KOPT-K1 (cell line): ENCODE results near the gene SPATA2.
"Not testable (repeated sequence)": the region's sequence is repeated elsewhere in the genome, so short reads cannot be mapped to it uniquely, and the experiment has no call there.

Source experiments
- H3K27ac ChIP-seq: fragments of 200-600 bp; sonication (generic); 2 replicates; pipeline ENCODE4 v1.5.1; 2016; ENCODE audit warnings: antibody characterized with exemption, mild to moderate bottlenecking, low read depth, low read length; ENCODE audit not compliant: poor library complexity, severe bottlenecking
- H3K36me3 ChIP-seq: fragments of 200-600 bp; sonication (generic); 2 replicates; pipeline ENCODE4 v1.5.1; 2017; ENCODE audit warnings: antibody characterized with exemption, mild to moderate bottlenecking, low read length, moderate library complexity; ENCODE audit not compliant: insufficient read depth
- H3K9me3 ChIP-seq: fragments of 200-600 bp; sonication (generic); 2 replicates; pipeline ENCODE4 v1.5.1; 2017; ENCODE audit warnings: antibody characterized with exemption, low read length, mild to moderate bottlenecking; ENCODE audit not compliant: insufficient read depth, poor library complexity, severe bottlenecking

SPATA2 gene

DNA sequence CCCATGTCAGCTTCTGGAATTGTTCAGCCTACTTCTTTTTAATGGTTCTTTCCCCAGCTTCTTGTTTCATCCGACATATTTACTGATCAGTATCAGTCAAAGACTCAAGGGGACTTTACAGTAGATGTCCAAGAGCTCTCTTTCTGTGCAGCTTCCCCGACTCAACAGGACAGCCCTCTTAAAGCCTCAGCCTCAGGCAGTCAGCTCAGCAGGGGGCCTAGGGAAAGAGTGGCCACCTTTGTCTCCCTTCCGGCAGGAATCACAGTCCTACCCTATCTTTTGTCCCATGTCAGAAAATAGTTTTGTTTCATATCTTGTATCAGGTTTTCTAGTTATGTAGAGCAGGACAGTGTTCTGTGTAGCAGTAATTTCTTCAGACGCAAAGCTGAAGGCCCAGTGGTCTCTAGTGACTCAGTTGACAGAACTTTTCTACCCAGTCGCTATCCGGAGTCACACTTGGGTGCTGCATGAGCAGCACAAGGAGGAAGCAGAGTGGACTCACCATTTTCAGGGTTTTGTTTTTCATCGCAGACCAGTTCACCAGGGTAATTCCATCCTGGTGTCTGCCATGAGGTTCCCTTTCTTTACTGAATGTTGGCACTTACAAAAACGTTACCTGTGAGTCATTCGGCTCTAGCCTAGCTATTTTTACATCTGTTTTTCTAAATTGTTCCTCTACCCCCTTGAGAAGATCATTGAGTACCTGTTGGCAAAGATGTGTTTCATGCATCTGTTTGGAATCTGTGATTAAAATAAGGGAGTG lies 47.7 kb downstream of the SPATA2 start:
- peaks cover 44% of the 10 kb centered on the region for H3K36me3 ChIP-seq
- no peak overlapping the region for H3K27ac ChIP-seq
- no peaks in the 10 kb centered on the region for H3K9me3 ChIP-seq

DNA sequence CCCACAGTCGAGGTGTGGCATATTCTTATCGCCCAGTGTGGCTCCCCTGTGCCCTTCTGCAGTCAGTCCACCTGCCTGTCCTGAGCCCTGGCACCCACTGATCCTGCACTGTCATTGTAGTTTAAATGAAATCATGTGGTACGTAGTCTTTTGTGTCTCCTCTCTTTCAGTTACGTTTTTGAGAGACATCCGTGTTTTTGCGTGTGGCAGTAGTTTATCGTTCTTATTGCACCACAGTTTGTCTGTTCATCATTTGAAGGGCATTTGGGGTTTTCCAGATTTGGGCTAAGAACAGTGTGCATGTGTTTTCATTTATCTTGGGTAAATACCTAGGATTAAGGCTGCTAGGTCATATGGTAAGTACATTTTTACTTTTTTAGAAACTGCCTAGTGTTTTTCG lies 49.3 kb downstream of the SPATA2 start:
- H3K9me3 ChIP-seq = no peaks in the 10 kb centered on the region
- H3K36me3 ChIP-seq = peaks cover 44% of the 10 kb centered on the region
- H3K27ac ChIP-seq = no peak overlapping the region

DNA sequence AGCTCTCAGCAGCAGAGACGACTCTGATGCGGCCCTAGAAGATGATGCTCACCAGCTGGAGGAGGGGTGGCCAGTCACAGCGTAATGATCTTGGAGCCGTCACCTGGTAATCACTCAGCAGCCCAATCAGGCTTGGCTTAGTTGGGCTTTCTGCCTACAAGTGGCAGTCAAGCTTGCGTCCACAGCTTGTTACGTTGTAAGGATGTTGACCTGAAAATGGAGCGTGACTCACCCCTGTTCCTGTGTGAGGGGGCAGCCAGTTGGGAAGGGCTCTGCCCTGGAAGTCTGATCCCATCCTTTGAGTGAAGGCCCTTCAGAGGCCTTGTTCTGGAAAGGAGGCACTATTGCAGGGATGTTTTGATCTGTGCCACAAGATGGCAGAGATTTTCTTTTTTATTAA lies 49.8 kb downstream of the SPATA2 start:
- H3K36me3 ChIP-seq = peaks cover 44% of the 10 kb centered on the region
- H3K9me3 ChIP-seq = no peaks in the 10 kb centered on the region
- H3K27ac ChIP-seq = no peak overlapping the region

DNA sequence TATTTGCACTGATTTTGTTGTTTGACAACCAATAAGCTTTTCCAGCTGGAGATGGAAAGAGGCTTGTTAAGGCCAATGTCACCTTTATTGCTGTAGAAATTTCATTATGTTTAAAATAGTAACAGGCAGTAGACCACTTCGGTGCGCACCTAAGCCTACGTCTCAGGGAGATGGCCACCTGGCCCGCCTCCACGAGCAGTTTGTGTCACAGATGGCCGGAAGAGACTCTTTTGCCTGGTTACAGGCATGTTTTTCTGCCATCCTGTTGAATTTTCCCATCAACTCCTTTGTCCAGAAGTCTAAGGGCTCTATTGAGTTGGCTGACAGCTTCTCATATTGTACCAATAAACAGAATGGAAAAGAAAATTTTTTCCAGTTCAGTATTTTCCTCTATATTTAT lies 51.7 kb downstream of the SPATA2 start:
- Histone ChIP-seq H3K27ac (no peak overlapping the region), H3K36me3 (peaks cover 57% of the 10 kb centered on the region), H3K9me3 (no peaks in the 10 kb centered on the region)

DNA sequence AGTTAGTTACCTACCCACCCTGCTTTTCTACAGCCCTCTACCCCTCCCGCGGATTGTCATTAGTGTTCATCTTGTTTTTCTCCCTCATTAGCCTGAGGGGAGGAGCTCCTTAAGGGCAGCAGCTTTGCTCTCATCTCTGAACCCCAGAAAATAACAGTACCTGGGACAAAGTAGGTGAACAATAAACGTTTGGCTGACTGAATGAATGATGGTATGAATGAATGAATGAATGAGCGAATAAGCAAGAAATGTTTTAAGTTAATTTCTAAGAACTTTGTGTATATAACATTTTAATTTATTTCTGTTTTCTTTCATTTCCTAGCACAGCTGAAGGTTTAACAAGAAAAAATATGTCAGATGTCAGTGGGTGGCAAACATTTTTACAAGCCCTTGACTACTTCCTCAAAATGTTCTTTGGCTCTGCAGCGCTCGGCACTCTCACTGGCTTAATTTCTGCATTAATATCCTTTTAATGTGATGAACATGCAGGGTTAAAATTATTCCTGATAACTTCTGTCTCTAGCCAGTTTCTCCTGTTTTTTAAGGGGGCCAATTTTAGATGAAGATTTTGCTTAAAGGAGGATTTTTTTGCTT lies 52.6 kb downstream of the SPATA2 start:
- H3K27ac ChIP-seq = no peak overlapping the region
- H3K36me3 ChIP-seq = peaks cover 51% of the 10 kb centered on the region
- H3K9me3 ChIP-seq = no peaks in the 10 kb centered on the region

DNA sequence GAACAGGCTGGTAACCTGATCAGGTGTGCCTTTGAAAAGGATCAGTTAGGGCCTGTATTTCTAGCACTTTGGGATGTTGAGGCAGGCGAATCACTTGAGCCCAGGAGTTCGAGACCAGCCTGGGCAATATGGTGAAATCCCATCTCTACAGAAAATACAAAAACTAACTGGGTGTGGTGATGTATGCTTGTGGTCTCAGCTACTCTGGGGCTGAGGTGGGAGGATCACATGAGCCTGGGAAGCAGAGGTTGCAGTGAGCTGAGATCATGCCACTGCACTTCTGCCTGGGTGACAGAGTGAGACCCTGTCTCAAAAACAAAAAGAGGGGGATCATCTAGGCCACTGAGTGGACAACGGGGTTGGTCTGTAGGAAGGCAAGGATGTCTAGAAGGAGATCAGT lies 54.1 kb downstream of the SPATA2 start:
- peaks cover 52% of the 10 kb centered on the region for H3K36me3 ChIP-seq
- H3K9me3 ChIP-seq, H3K27ac ChIP-seq: not testable (repeated sequence)

DNA sequence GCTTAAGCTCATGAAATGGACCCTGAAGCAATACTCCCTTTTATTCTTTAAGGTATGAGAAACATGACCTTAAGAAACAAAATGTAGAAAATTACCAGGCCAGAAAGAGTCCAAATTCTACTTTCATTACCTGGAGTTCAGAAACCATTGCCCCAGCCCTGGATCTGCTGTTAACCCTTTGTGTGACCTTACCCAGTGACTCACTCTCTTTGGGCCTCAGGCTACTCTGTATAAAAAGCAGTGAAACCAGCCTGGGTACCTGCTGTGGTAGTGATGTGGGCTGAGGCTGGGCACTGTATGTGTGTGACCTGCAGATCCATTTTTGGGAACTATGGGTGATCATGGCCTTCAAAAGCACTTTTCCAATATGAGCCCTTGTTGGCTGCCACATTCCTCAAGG lies 55.5 kb downstream of the SPATA2 start:
- peaks cover 52% of the 10 kb centered on the region for H3K36me3 ChIP-seq
- H3K9me3 ChIP-seq = no peaks in the 10 kb centered on the region
- no peak overlapping the region for H3K27ac ChIP-seq

DNA sequence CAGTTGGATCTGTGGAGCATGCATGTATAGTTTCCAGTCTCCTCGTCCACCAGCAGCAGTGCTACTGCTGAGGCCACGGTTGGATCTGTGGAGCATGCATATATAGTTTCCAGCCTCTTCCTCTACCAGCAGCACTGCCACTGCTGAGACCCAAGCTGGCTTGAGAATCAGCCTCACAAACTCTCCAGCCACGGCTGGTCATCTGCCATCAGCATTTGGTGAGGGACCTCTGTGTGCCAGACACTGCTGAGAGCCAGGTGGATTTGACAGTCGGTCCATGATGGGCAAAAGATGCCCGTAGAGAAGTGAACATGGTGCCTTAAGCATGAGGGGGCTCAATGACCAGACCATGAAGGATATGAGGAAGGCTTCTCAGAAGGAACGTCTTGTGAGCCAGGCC lies 56.3 kb downstream of the SPATA2 start:
- H3K27ac ChIP-seq = no peak overlapping the region
- no peaks in the 10 kb centered on the region for H3K9me3 ChIP-seq
- H3K36me3 ChIP-seq = peaks cover 52% of the 10 kb centered on the region

DNA sequence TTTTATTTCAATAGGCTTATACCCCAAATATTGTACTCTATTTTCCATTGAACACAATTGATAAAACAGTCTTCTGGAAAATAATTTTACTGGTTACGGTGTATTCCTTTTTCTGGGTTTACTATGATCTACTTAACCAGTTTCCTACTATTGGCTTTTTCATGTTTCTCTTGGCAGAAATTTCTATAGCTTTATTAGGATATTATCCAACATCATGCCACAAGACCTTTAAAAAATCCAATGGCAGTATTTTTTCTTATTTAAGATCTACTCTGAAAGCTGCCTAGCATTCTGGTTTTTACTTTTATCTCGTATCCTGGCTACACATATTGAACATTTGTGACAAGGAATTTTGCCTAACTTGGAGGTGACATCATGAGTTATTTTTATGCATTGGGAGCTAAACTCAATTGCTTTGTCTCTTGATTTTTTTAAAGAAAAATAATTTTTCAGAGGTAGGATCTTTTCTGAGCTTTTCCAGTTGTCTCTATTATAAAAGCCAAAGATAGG lies 57.2 kb downstream of the SPATA2 start:
- H3K36me3 ChIP-seq = peaks cover 54% of the 10 kb centered on the region
- H3K27ac ChIP-seq = no peak overlapping the region
- H3K9me3 ChIP-seq = no peaks in the 10 kb centered on the region

DNA sequence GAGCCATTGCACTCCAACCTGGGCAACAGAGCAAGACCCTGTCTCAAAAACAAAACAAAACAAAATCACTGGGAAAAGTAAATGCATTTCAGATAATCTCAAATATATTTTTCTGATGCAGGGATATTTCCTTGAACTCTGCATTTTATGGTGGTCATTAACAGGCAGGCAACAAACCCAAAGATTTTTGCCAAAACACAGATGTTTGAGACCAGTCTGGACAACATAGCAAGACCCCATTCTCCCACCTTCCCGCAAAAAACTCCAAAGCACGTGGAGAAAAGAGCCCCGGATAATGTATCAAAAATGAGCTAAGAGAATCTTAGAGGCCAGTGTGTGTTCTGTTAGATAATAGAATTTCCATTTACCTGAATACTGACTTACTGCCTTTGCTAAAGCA lies 58.4 kb downstream of the SPATA2 start:
- Histone ChIP-seq H3K36me3 (peaks cover 55% of the 10 kb centered on the region), H3K27ac (no peak overlapping the region), H3K9me3 (no peaks in the 10 kb centered on the region)

DNA sequence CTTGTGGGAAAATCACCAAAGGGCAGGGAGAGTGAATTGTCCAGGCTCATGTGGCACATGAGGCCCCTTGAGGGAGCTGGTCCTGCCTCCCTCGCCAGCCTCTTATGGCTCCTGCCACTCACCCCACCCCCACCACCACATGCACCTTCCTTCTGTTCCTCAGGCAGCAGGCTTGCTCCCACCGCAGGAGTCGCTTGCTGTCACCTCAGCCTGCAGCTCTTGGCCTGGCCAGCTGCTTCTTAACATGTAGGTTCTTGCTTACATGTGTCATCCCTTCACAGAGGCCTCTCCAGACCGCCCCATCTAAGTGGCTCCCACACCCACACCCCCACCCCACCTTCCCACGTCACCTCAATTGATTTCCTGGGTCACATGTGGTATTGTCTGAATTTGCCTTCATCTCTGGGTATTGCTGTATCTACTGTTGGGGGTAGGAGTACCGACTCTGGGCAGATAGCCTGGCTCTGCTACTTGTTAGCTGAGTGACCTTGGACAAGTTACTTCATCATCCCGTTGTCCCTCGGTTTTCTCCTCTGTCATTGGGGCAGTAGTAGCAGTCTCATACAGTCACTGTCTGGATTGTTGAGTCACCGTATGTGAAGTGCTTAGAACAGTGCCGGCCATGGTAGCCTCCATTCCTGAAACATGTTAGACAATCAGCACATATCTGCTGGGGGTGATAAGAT lies 61.0 kb downstream of the SPATA2 start:
- H3K27ac ChIP-seq = no peak overlapping the region
- H3K36me3 ChIP-seq = peaks cover 73% of the 10 kb centered on the region
- no peaks in the 10 kb centered on the region for H3K9me3 ChIP-seq

DNA sequence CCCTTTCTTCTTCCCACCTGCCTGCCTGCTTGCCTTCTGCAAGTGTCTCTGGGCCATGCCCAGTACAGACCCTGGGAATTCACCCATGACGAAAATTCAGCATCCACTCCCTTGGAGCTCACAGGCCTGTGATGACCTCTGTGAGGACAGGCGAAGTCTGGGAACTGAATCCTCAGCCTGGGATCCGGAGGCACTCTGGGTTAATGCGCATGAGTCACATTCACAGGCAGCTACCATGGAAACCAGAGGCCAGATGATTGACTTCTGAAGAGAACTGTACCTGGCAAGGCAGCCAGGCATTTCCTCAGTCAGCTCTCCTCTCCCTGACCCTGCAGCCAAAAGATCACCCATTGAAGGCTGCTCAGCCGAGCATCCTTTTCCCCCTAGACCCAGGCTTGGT lies 61.7 kb downstream of the SPATA2 start:
- H3K36me3 ChIP-seq = peaks cover 73% of the 10 kb centered on the region

More for the DNA sequence above, 61.7 kb downstream of the SPATA2 start:
- no peaks in the 10 kb centered on the region for H3K9me3 ChIP-seq
- H3K27ac ChIP-seq = no peak overlapping the region
